ENCODE data around the gene KREMEN2. TPM values are rescaled to one million over a fixed set of nuclear protein-coding genes. Genes with fewer than 3 reads are reported as not detected.

The KREMEN2 gene
- total and polyA plus RNA-seq, 2 of the 8 experiments (the other 6 are each of a cell fraction or from before 2014, with no cell fraction given), result 6.6 to 7.0 TPM

DNA sequence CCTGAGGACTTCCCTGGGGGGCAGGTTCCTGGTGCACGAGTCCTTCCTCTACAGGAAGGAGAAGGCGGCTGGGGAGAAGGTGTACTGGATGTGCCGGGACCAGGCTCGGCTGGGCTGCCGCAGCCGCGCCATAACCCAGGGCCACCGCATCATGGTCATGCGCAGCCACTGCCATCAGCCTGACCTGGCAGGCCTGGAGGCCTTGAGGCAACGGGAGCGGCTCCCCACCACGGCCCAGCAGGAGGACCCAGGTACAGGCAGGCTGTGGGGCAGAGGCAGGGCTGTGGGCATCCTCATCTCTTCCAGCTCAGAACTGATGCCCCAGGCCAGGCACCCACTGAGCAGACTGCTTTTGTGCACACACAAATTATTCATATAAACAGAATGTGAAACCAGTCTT is 25.9 kb upstream of the KREMEN2 start (continued):
- no peak for TF ChIP-seq RAD21 (IDR thresholded peaks at IDR 0.05 in 1 of 2, conservative IDR thresholded peaks at IDR 0.05 in 1 of 2; ENCODE audit: low read depth in 2 of 2, low read length in 2 of 2)
- no peak for TF ChIP-seq HDAC6 (IDR thresholded peaks at IDR 0.05; ENCODE audit: low read depth, low read length)
